Mesothelial cell of epicardium (in vitro differentiated cells): Measurements from ENCODE around the gene CERS5. TPM values are rescaled to one million over a fixed set of nuclear protein-coding genes. Genes with fewer than 3 reads are reported as not detected.
A peak's percentile ranks its signal among the peaks of the same experiment; 100 is the strongest.

Source experiments
- DNase-seq, 2 experiments: peaks; one replicate each; pipeline ENCODE4 v3.0.0; 2021; ENCODE audit warnings: low spot score in 2 of 2; ENCODE audit not compliant: unreplicated experiment in 2 of 2
- H3K27ac Mint-ChIP-seq: 2 replicates; pipeline ENCODE4 v1.8.0; 2021; ENCODE audit warnings: mixed read lengths
- H3K27me3 Mint-ChIP-seq: 2 replicates; pipeline ENCODE4 v1.8.0; 2021; ENCODE audit warnings: low read depth, mixed read lengths
- H3K36me3 Mint-ChIP-seq: 2 replicates; pipeline ENCODE4 v1.8.0; 2021; ENCODE audit warnings: mixed read lengths
- H3K4me1 Mint-ChIP-seq: 2 replicates; pipeline ENCODE4 v1.8.0; 2021; ENCODE audit warnings: mixed read lengths
- H3K4me3 Mint-ChIP-seq: 2 replicates; pipeline ENCODE4 v1.8.0; 2021; ENCODE audit warnings: mild to moderate bottlenecking, moderate library complexity, mixed read lengths
- H3K9me3 Mint-ChIP-seq: 2 replicates; pipeline ENCODE4 v1.8.0; 2021; ENCODE audit warnings: mixed read lengths
- CTCF ChIP-seq: fragments of 200-600 bp; sonication (generic); IDR thresholded peaks from one replicate; pipeline ENCODE4 v1.5.0; 2021; ENCODE audit warnings: antibody characterized with exemption; ENCODE audit not compliant: unreplicated experiment
- total RNA-seq: library from RNA; stranded (reverse); gene quantifications from 3 replicates; pipeline ENCODE4 v1.2.1, GENCODE V29; 2021

The CERS5 gene
- total RNA-seq, 1 donor from 2014 or later = 77.1 TPM

- peak overlapping the region; percentile 30 for H3K27ac Mint-ChIP-seq
- DNase-seq = no peak
- TF ChIP-seq CTCF = no peak
- H3K4me3 Mint-ChIP-seq = no peak overlapping the region
- no peaks in the 10 kb centered on the region for H3K27me3 Mint-ChIP-seq
- H3K36me3 Mint-ChIP-seq = peaks cover 25% of the 10 kb centered on the region
- no peaks in the 10 kb centered on the region for H3K9me3 Mint-ChIP-seq
- H3K4me1 Mint-ChIP-seq = peaks cover 9% of the 10 kb centered on the region
Observed at GRCh38 chr12:50102646-50103309, 64.4 kb downstream of the CERS5 start.

- H3K4me3 Mint-ChIP-seq = no peak overlapping the region
- peaks cover 9% of the 10 kb centered on the region for H3K4me1 Mint-ChIP-seq
- H3K27me3 Mint-ChIP-seq = no peaks in the 10 kb centered on the region
- no peak for TF ChIP-seq CTCF
- H3K36me3 Mint-ChIP-seq = peaks cover 25% of the 10 kb centered on the region
- H3K9me3 Mint-ChIP-seq = no peaks in the 10 kb centered on the region
- peak overlapping the region; percentile 43 for H3K27ac Mint-ChIP-seq
- DNase-seq = no peak
Observed at GRCh38 chr12:50102131-50102531, 65.0 kb downstream of the CERS5 start.

DNA sequence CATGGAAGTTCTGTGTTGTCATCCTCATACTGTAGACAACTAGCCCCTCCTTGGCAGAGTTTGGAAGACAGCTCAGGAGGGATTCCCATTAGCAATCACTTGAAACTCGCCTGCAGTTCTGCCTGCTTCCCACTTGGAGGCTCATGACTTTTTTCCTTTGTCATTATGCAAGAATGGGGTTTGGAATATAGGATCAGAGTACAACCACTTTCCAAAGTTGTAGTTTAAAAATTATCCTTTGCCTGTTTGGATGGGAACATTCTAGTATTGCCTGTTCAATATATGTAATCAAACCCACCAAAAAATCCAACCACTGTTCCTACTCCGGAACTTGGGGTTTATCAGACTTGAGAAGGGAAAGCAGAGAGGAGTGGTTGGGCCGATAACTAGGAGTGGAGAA, 65.5 kb downstream of the CERS5 start:
- Mint-ChIP-seq H3K27me3 (no peaks in the 10 kb centered on the region), H3K4me3 (no peak overlapping the region), H3K9me3 (no peaks in the 10 kb centered on the region), H3K4me1 (peaks cover 9% of the 10 kb centered on the region), H3K27ac (peak overlapping the region; percentile 48), H3K36me3 (peaks cover 29% of the 10 kb centered on the region)
- DNase-seq = no peak
- TF ChIP-seq CTCF = peak; percentile 26

GRCh38 chr12:50100561-50100960, 66.6 kb downstream of the CERS5 start:
- H3K4me1 Mint-ChIP-seq = peaks cover 9% of the 10 kb centered on the region
- H3K36me3 Mint-ChIP-seq = peaks cover 40% of the 10 kb centered on the region
- no peak overlapping the region for H3K4me3 Mint-ChIP-seq
- DNase-seq = no peak
- no peaks in the 10 kb centered on the region for H3K9me3 Mint-ChIP-seq
- TF ChIP-seq CTCF = no peak
- no peaks in the 10 kb centered on the region for H3K27me3 Mint-ChIP-seq
- peak overlapping the region; percentile 70 for H3K27ac Mint-ChIP-seq

DNA sequence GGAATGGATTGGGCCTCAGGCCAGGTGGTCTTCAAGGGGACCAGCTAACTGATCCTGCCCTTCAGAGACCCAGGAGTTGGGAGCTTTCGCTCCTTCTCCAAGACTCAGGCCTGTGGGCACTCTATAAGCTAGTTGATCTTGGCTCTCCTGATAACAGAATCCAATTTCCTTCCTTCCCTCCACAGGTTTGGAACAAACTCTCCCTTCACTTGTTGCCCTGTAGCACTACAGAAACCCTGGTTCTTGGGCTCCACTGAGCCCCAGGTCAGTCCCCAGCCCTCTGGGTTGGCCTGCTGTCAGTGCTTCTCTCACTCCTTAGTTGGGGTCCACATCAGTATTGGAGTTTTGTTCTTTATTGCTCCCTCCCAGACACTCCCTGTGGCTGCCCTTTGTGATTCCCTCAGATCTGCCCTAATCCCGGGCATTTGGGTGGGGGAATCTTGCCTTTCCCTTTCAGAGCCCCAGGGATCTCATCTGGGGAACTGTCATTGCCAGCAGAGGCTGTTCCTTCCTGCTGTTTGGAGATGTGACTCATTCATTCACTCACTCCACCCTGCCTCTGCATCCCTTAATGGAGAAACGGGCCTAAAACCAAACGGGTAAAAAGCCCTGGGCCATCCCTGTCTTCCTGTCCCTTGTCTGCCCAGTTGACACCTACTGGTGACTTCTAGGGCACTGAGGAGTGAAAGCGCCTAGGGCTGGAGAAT, 67.7 kb downstream of the CERS5 start:
- DNase-seq = no peak
- Mint-ChIP-seq H3K9me3 (no peaks in the 10 kb centered on the region), H3K4me1 (peaks cover 9% of the 10 kb centered on the region), H3K27me3 (no peaks in the 10 kb centered on the region), H3K27ac (peak overlapping the region; percentile 7), H3K36me3 (peaks cover 47% of the 10 kb centered on the region), H3K4me3 (no peak overlapping the region)
- TF ChIP-seq CTCF = no peak
